HEK293 (cell line): ENCODE results near the gene SSU72.
A peak's percentile ranks its signal among the peaks of the same experiment; 100 is the strongest.

ENCODE experiments used
- CTCF ChIA-PET: fragments of 350-600 bp; formaldehyde crosslinking; extraction: SDS; loops from one replicate; lab custom pipeline; 2021; ENCODE audit warnings: antibody characterized with exemption; lab: Yijun Ruan, JAX
- POLR2A ChIA-PET: fragments of 300-600 bp; formaldehyde crosslinking; extraction: SDS; loops from one replicate; lab custom pipeline; 2020; ENCODE audit warnings: antibody characterized with exemption, inconsistent platforms; lab: Yijun Ruan, JAX
- H3K27ac ChIP-seq: fragments of 200-500 bp; sonication (Bioruptor generic); 2 replicates; pipeline ENCODE4 v1.5.1; 2014; ENCODE audit warnings: low read depth, low read length, control low read depth, inconsistent platforms; ENCODE audit errors: extremely low read depth
- H3K36me3 ChIP-seq, 2 experiments: fragments of 200-500 bp in 1 of 2; sonication (Bioruptor generic) in 1 of 2; 1 replicate in 1 of 2; 2 replicates in 1 of 2; pipeline ENCODE4 v1.5.1; 2014 to 2017; ENCODE audit warnings: inconsistent platforms in 2 of 2, low read length in 2 of 2; ENCODE audit not compliant: control insufficient read depth in 2 of 2, insufficient read depth in 1 of 2
- H3K4me1 ChIP-seq: fragments of 200-500 bp; sonication (Bioruptor generic); 2 replicates; pipeline ENCODE4 v1.5.1; 2014; ENCODE audit warnings: mild to moderate bottlenecking, low read length, inconsistent platforms; ENCODE audit not compliant: control insufficient read depth, insufficient read depth
- H3K4me3 ChIP-seq: 2 replicates; pipeline ENCODE4 v1.5.1; 2011; ENCODE audit warnings: low read depth, mild to moderate bottlenecking, control low read depth, low read length, moderate library complexity
- H3K9me3 ChIP-seq: fragments of 200-500 bp; sonication (Bioruptor generic); 2 replicates; pipeline ENCODE4 v1.5.1; 2014; ENCODE audit warnings: low read depth, low read length, inconsistent platforms; ENCODE audit not compliant: control insufficient read depth, insufficient read depth
- EGR2 ChIP-seq: fragments of 450-650 bp; formaldehyde crosslinking; IDR thresholded peaks from 2 replicates; pipeline ENCODE4 v1.5.1; 2016; ENCODE audit warnings: low read depth, missing biosample characterization, missing genetic modification characterization
- GLIS1 ChIP-seq: fragments of 450-650 bp; formaldehyde crosslinking; IDR thresholded peaks from 2 replicates; pipeline ENCODE4 v1.5.1; 2016; ENCODE audit warnings: missing biosample characterization, missing genetic modification characterization
- KLF16 ChIP-seq: fragments of 450-650 bp; formaldehyde crosslinking; IDR thresholded peaks from 2 replicates; pipeline ENCODE4 v1.5.1; 2017; ENCODE audit warnings: missing biosample characterization, missing genetic modification characterization
- KLF17 ChIP-seq: fragments of 450-650 bp; formaldehyde crosslinking; IDR thresholded peaks from 2 replicates; pipeline ENCODE4 v1.5.1; 2016; ENCODE audit warnings: missing biosample characterization, missing genetic modification characterization
- SALL2 ChIP-seq: fragments of 450-650 bp; formaldehyde crosslinking; IDR thresholded peaks from 2 replicates; pipeline ENCODE4 v1.5.0; 2017; ENCODE audit warnings: missing biosample characterization, mild to moderate bottlenecking, missing genetic modification characterization, borderline replicate concordance
- TCF7L2 ChIP-seq: IDR thresholded peaks from 2 replicates; pipeline ENCODE4 v1.6.1; 2011; ENCODE audit warnings: low read depth, mild to moderate bottlenecking, inconsistent platforms, low read length, moderate library complexity, borderline replicate concordance
- ZNF121 ChIP-seq: fragments of 450-650 bp; formaldehyde crosslinking; IDR thresholded peaks from 2 replicates; pipeline ENCODE4 v1.5.1; 2016; ENCODE audit warnings: missing biosample characterization, missing genetic modification characterization
- ZNF169 ChIP-seq: fragments of 450-650 bp; formaldehyde crosslinking; IDR thresholded peaks from 2 replicates; pipeline ENCODE4 v1.5.1; 2016; ENCODE audit warnings: missing biosample characterization, missing genetic modification characterization
- ZNF248 ChIP-seq: fragments of 450-650 bp; formaldehyde crosslinking; IDR thresholded peaks from 2 replicates; pipeline ENCODE4 v1.5.1; 2017; ENCODE audit warnings: missing biosample characterization, missing genetic modification characterization
- ZNF350 ChIP-seq: fragments of 450-650 bp; formaldehyde crosslinking; IDR thresholded peaks from 2 replicates; pipeline ENCODE4 v1.5.0; 2017; ENCODE audit warnings: missing biosample characterization, mild to moderate bottlenecking, missing genetic modification characterization
- ZNF433 ChIP-seq: fragments of 450-650 bp; formaldehyde crosslinking; IDR thresholded peaks from 2 replicates; pipeline ENCODE4 v1.5.1; 2016; ENCODE audit warnings: missing biosample characterization, missing genetic modification characterization, low read depth
- ZNF473 ChIP-seq: fragments of 450-650 bp; formaldehyde crosslinking; IDR thresholded peaks from 2 replicates; pipeline ENCODE4 v1.5.1; 2017; ENCODE audit warnings: missing biosample characterization, missing genetic modification characterization
- ZNF501 ChIP-seq: fragments of 450-650 bp; formaldehyde crosslinking; IDR thresholded peaks from 2 replicates; pipeline ENCODE4 v1.5.1; 2016; ENCODE audit warnings: missing biosample characterization, missing genetic modification characterization
- ZNF521 ChIP-seq: fragments of 450-650 bp; formaldehyde crosslinking; IDR thresholded peaks from 2 replicates; pipeline ENCODE4 v1.5.1; 2017; ENCODE audit warnings: missing biosample characterization, mild to moderate bottlenecking, missing genetic modification characterization
- ZNF600 ChIP-seq: fragments of 450-650 bp; formaldehyde crosslinking; IDR thresholded peaks from 2 replicates; pipeline ENCODE4 v1.5.1; 2016; ENCODE audit warnings: missing biosample characterization, missing genetic modification characterization
- ZNF626 ChIP-seq: fragments of 450-650 bp; sonication (Bioruptor Pico); formaldehyde crosslinking; IDR thresholded peaks from 2 replicates; pipeline ENCODE4 v1.5.1; 2018; ENCODE audit warnings: missing biosample characterization, missing genetic modification characterization, inconsistent platforms
- ZNF639 ChIP-seq: fragments of 450-650 bp; formaldehyde crosslinking; IDR thresholded peaks from 2 replicates; pipeline ENCODE4 v1.5.1; 2016; ENCODE audit warnings: missing biosample characterization, missing genetic modification characterization
- ZNF660 ChIP-seq: fragments of 450-650 bp; IDR thresholded peaks from 2 replicates; pipeline ENCODE4 v1.5.1; 2018; ENCODE audit warnings: missing biosample characterization, mild to moderate bottlenecking, missing genetic modification characterization
- TF ChIP-seq, protein P1 (sequence below): fragments of 450-650 bp; IDR thresholded peaks from 2 replicates; pipeline ENCODE4 v1.5.1; 2018; ENCODE audit warnings: missing biosample characterization, missing genetic modification characterization
- TF ChIP-seq, protein P2 (sequence below): fragments of 450-650 bp; formaldehyde crosslinking; IDR thresholded peaks from 2 replicates; pipeline ENCODE4 v1.5.1; 2016; ENCODE audit warnings: missing biosample characterization, missing genetic modification characterization
- TF ChIP-seq, protein P3 (sequence below): fragments of 450-650 bp; formaldehyde crosslinking; IDR thresholded peaks from 2 replicates; pipeline ENCODE4 v1.5.1; 2016; ENCODE audit warnings: missing biosample characterization, missing genetic modification characterization

SSU72 gene

DNA sequence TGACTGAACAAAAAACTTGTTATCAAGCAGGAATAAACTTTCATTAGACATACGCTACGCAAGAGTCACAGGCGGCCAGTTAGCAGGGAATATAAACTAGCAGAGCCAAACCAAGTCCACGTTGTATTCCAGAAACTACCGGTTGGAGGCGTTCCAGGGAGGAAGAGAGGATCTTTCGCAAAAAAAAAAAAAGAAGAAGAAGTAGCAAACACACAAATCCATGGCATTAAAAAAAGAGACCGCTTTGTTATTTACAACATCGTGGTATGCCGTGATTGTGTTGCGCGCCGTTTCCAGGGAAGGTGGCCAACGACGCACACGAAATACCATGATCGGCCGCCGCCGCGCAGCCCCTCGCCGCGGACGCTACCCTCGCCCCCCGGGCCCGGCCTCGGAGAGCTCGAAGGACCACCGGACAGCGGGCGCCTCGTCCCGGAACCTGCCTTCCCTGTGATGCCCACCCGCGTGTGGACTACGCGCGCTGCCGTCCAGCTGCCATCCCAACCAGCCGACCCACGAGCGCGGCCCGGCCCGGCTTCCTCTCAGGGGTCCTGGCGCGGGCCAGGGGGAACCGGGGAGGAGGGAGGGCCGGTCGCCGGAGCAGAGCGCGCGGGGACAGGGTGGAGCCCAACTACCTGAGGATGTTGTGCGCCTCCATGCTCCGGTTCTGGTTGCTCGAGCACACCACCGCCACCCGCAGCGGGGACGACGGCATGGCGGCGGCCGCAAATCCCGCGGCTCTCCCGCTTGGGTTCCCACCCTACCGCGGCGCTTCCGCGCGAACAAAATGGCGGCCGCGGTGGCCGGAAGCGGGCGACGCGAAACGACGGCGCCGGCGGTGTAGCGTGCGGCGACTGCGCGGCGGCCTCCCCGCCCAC lies 581 bp downstream of the SSU72 start (continued):
- no peak for TF ChIP-seq ZNF639
- TF ChIP-seq ZNF660 (tag by site-specific recombination), result no peak
- TF ChIP-seq ZNF248 (tag by site-specific recombination), result no peak
- TF ChIP-seq, all 188 proteins: peak for 32

DNA sequence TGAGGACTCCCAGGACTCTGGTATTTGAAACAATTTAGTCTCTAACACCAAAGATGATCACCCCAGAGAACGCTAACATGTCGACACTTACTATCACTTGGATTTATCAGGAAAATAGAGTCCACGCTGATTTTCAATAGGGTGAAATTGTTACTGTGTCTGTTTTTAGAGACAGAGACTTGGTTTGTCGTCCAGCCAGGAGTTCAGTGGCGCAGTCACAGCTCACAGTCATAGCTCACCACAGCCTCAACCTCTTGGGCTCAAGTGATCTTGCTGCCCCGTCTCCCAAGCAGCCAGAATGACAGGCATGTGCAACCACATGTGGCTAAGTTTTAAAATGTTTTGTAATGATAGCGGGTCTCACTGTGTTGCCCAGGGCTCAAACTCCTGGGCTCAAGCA lies 5.3 kb downstream of the SSU72 start:
- Histone ChIP-seq H3K9me3 (no peaks in the 10 kb centered on the region), H3K36me3 (peaks cover 13 to 56% of the 10 kb centered on the region in 2 experiments; a peak in 2 of 3 replicates), H3K4me3 (no peak overlapping the region), H3K27ac (no peak overlapping the region), H3K4me1 (no peaks in the 10 kb centered on the region)
- CTCF ChIA-PET, result no interaction called here
- TF ChIP-seq, protein P1, sequence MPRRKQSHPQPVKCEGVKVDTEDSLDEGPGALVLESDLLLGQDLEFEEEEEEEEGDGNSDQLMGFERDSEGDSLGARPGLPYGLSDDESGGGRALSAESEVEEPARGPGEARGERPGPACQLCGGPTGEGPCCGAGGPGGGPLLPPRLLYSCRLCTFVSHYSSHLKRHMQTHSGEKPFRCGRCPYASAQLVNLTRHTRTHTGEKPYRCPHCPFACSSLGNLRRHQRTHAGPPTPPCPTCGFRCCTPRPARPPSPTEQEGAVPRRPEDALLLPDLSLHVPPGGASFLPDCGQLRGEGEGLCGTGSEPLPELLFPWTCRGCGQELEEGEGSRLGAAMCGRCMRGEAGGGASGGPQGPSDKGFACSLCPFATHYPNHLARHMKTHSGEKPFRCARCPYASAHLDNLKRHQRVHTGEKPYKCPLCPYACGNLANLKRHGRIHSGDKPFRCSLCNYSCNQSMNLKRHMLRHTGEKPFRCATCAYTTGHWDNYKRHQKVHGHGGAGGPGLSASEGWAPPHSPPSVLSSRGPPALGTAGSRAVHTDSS (tag by site-specific recombination), result no peak
- peak; percentile 39; the same call in 1 of the 2 replicates for TF ChIP-seq ZNF121 (tag by site-specific recombination)
- POLR2A ChIA-PET, result interaction anchor here (1.1 kb wide), 1 partner anchor 62 kb away, joined by 8 read pairs; no protein-coding TSS in a partner anchor

DNA sequence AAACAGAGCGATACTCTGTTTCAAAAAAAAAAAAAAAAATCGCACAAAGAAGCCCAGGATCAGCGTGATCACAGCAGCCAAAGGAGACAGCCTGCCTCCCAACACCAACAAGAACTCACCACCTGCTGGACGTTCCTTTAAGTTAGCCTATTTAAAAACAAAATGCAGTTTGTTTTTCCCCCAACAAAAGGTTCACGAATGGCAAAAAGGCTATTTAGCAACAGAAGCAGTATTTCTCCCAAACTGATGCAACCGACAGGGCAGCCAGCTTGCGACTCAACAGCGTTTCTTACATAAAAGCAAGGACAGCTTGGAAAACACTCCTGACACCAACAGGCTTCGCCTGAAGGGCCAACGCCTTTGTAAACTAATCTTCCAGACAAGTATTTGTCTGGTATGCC lies 6.8 kb downstream of the SSU72 start:
- H3K36me3 ChIP-seq, result peaks cover 20 to 69% of the 10 kb centered on the region in 2 experiments; a peak in 2 of 3 replicates
- no peaks in the 10 kb centered on the region for H3K9me3 ChIP-seq
- POLR2A ChIA-PET, result interaction anchor here (1.1 kb wide), 1 partner anchor 11 kb away, joined by 4 read pairs; no protein-coding TSS in a partner anchor
- no peak for TF ChIP-seq TCF7L2
- TF ChIP-seq SALL2, result no peak
- no peak for TF ChIP-seq ZNF600
- no peak for TF ChIP-seq ZNF350 (tag by site-specific recombination)
- TF ChIP-seq ZNF473 (tag by site-specific recombination), result no peak
- no peak for TF ChIP-seq ZNF521 (tag by site-specific recombination)
- no peak for TF ChIP-seq ZNF501 (tag by site-specific recombination)
- no peak for TF ChIP-seq ZNF169 (tag by site-specific recombination)
- no peak overlapping the region for H3K4me3 ChIP-seq
- no peaks in the 10 kb centered on the region for H3K4me1 ChIP-seq
- CTCF ChIA-PET, result no interaction called here
- H3K27ac ChIP-seq, result no peak overlapping the region

- H3K4me1 ChIP-seq, result no peaks in the 10 kb centered on the region
- peaks cover 20 to 70% of the 10 kb centered on the region in 2 experiments; a peak in 2 of 3 replicates for H3K36me3 ChIP-seq
- ChIA-PET CTCF (no interaction called here), POLR2A (interaction anchor here (1.1 to 1.6 kb wide), 2 partner anchors 11 to 48 kb away, joined by 4 read pairs; partner anchors contain the start of gene MIB2)
- H3K27ac ChIP-seq, result no peak overlapping the region
- no peaks in the 10 kb centered on the region for H3K9me3 ChIP-seq
- no peak overlapping the region for H3K4me3 ChIP-seq
- TF ChIP-seq EGR2 (no peak), KLF16 (tag by site-specific recombination) (no peak), ZNF626 (tag by site-specific recombination) (no peak), GLIS1 (tag by site-specific recombination) (no peak), KLF17 (tag by site-specific recombination) (no peak), ZNF433 (tag by site-specific recombination) (no peak)
- TF ChIP-seq, protein P2, sequence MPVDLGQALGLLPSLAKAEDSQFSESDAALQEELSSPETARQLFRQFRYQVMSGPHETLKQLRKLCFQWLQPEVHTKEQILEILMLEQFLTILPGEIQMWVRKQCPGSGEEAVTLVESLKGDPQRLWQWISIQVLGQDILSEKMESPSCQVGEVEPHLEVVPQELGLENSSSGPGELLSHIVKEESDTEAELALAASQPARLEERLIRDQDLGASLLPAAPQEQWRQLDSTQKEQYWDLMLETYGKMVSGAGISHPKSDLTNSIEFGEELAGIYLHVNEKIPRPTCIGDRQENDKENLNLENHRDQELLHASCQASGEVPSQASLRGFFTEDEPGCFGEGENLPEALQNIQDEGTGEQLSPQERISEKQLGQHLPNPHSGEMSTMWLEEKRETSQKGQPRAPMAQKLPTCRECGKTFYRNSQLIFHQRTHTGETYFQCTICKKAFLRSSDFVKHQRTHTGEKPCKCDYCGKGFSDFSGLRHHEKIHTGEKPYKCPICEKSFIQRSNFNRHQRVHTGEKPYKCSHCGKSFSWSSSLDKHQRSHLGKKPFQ (tag by site-specific recombination), result no peak
- TF ChIP-seq, protein P3, sequence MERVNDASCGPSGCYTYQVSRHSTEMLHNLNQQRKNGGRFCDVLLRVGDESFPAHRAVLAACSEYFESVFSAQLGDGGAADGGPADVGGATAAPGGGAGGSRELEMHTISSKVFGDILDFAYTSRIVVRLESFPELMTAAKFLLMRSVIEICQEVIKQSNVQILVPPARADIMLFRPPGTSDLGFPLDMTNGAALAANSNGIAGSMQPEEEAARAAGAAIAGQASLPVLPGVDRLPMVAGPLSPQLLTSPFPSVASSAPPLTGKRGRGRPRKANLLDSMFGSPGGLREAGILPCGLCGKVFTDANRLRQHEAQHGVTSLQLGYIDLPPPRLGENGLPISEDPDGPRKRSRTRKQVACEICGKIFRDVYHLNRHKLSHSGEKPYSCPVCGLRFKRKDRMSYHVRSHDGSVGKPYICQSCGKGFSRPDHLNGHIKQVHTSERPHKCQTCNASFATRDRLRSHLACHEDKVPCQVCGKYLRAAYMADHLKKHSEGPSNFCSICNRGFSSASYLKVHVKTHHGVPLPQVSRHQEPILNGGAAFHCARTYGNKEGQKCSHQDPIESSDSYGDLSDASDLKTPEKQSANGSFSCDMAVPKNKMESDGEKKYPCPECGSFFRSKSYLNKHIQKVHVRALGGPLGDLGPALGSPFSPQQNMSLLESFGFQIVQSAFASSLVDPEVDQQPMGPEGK (tag by site-specific recombination), result no peak
Observed at GRCh38 chr1:1567152-1567875, 7.3 kb downstream of the SSU72 start.
